Lower lobe of right lung (tissue), 2 donors: ENCODE results near the gene PARP15. TPM values are rescaled to one million over a fixed set of nuclear protein-coding genes. Genes with fewer than 3 reads are reported as not detected.

ENCODE experiments used
- ATAC-seq, 2 donors: fragments of 200-7000 bp; cut with Tn5 transposase; one replicate each; pipeline ENCODE4 v1.9.1; 2020 to 2022; ENCODE audit warnings: mild to moderate bottlenecking in 2 of 2, moderate library complexity in 2 of 2
- DNase-seq: peaks from one replicate; pipeline ENCODE4 v3.0.0-alpha.2; 2020
- H3K27ac ChIP-seq: fragments of 200-600 bp; one replicate; pipeline ENCODE4 v1.8.0; 2022
- H3K27me3 ChIP-seq: fragments of 200-600 bp; one replicate; pipeline ENCODE4 v1.8.0; 2022; ENCODE audit warnings: low read depth
- H3K36me3 ChIP-seq: fragments of 200-600 bp; one replicate; pipeline ENCODE4 v1.8.0; 2022; ENCODE audit warnings: mild to moderate bottlenecking
- H3K4me1 ChIP-seq: fragments of 200-600 bp; one replicate; pipeline ENCODE4 v1.8.0; 2022
- H3K4me3 ChIP-seq: fragments of 200-600 bp; one replicate; pipeline ENCODE4 v1.8.0; 2022; ENCODE audit warnings: mild to moderate bottlenecking
- H3K9me3 ChIP-seq: fragments of 200-600 bp; one replicate; pipeline ENCODE4 v1.8.0; 2022
- CTCF ChIP-seq: fragments of 200-600 bp; IDR thresholded peaks from one replicate; pipeline ENCODE4 v1.8.0; 2022; ENCODE audit warnings: antibody characterized with exemption, mild to moderate bottlenecking
- intact Hi-C: fragments of 100-400 bp; cut with DNase I; formaldehyde crosslinking; loops from one replicate; pipeline ENCODE4 v1.11.0; 2022
- total RNA-seq: library from RNA; stranded (reverse); fragmentation: NEBNext Ultra II Directional; extraction: Animal tissue kit (Norgen Biotek cat#: 25700); gene quantifications from one replicate; pipeline ENCODE4 v1.2.1, GENCODE V29; 2021
- donor health status: DM: no; HTN: yes; CAD: no; lungs with severe emphysema.

Gene PARP15
- total RNA-seq, 1 donor from 2014 or later, result 11.4 TPM

- peak in 1 of 2 donors; percentile 44 for ATAC-seq
- Histone ChIP-seq H3K27ac (no peak overlapping the region), H3K4me1 (peaks cover 20% of the 10 kb centered on the region), H3K36me3 (peaks cover 98% of the 10 kb centered on the region), H3K4me3 (no peak overlapping the region), H3K9me3 (no peaks in the 10 kb centered on the region), H3K27me3 (no peaks in the 10 kb centered on the region)
- no peak for TF ChIP-seq CTCF
- DNase-seq, result no peak
- intact Hi-C loops, result no loop called here
Observed at GRCh38 chr3:122555275-122556071, 22.0 kb upstream of the PARP15 start.

- intact Hi-C loops, result no loop called here
- Histone ChIP-seq H3K36me3 (peaks cover 79% of the 10 kb centered on the region), H3K27me3 (no peaks in the 10 kb centered on the region), H3K27ac (no peak overlapping the region), H3K4me1 (peaks cover 36% of the 10 kb centered on the region), H3K9me3 (no peaks in the 10 kb centered on the region), H3K4me3 (no peak overlapping the region)
- ATAC-seq, result no peak
- no peak for DNase-seq
- no peak for TF ChIP-seq CTCF
Observed at GRCh38 chr3:122557356-122557755, 20.1 kb upstream of the PARP15 start.

GRCh38 chr3:122558605-122559004, 18.8 kb upstream of the PARP15 start:
- H3K9me3 ChIP-seq, result no peaks in the 10 kb centered on the region
- intact Hi-C loops, result no loop called here
- no peak for TF ChIP-seq CTCF
- H3K27ac ChIP-seq, result no peak overlapping the region
- H3K4me3 ChIP-seq, result no peak overlapping the region
- H3K4me1 ChIP-seq, result peaks cover 46% of the 10 kb centered on the region
- no peaks in the 10 kb centered on the region for H3K27me3 ChIP-seq
- no peak for ATAC-seq
- DNase-seq, result no peak
- peaks cover 66% of the 10 kb centered on the region for H3K36me3 ChIP-seq

- ATAC-seq (no peak), DNase-seq (no peak)
- Histone ChIP-seq H3K4me3 (no peak overlapping the region), H3K4me1 (peaks cover 39% of the 10 kb centered on the region), H3K27ac (no peak overlapping the region), H3K9me3 (no peaks in the 10 kb centered on the region), H3K27me3 (no peaks in the 10 kb centered on the region), H3K36me3 (peaks cover 53% of the 10 kb centered on the region)
- intact Hi-C loops, result loop anchor here (10.0 kb wide), 1 partner anchor 115 kb away; no protein-coding TSS in a partner anchor
- TF ChIP-seq CTCF, result no peak
Observed at GRCh38 chr3:122559906-122560305, 17.5 kb upstream of the PARP15 start.

GRCh38 chr3:122560680-122561079, 16.8 kb upstream of the PARP15 start:
- H3K27ac ChIP-seq, result no peak overlapping the region
- DNase-seq (no peak), ATAC-seq (peak; percentile 17 to 24)
- H3K9me3 ChIP-seq, result no peaks in the 10 kb centered on the region
- peak; percentile 61 for TF ChIP-seq CTCF
- H3K27me3 ChIP-seq, result no peaks in the 10 kb centered on the region
- H3K4me1 ChIP-seq, result peaks cover 44% of the 10 kb centered on the region
- intact Hi-C loops, result loop anchor here (10.0 kb wide), 1 partner anchor 114 kb away; no protein-coding TSS in a partner anchor
- H3K4me3 ChIP-seq, result no peak overlapping the region
- H3K36me3 ChIP-seq, result peaks cover 48% of the 10 kb centered on the region
